Tibial nerve (tissue), 4 donors: ENCODE measurements around the gene OVOL1. TPM values are rescaled to one million over a fixed set of nuclear protein-coding genes. Genes with fewer than 3 reads are reported as not detected.

Experiments
- DNase-seq, 2 donors: peaks; one replicate each; pipeline ENCODE4 v3.0.0-alpha.2; 2019; ENCODE audit warnings: low spot score in 2 of 2
- H3K27ac ChIP-seq, 4 donors: fragments of 200-600 bp; sonication (generic) in 3 of 4; one replicate each; pipeline ENCODE4 v1.5.1; 2017 to 2019; ENCODE audit warnings: mild to moderate bottlenecking in 1 of 4
- H3K27me3 ChIP-seq, 2 donors: fragments of 200-600 bp; sonication (generic) in 1 of 2; one replicate each; pipeline versions ENCODE4 v1.5.1 to v1.6.0; 2017 to 2019
- H3K36me3 ChIP-seq, 3 donors: fragments of 200-600 bp; sonication (generic); one replicate each; pipeline ENCODE4 v1.5.1; 2018 to 2019
- H3K4me1 ChIP-seq, 4 donors: fragments of 200-600 bp; sonication (generic) in 3 of 4; one replicate each; pipeline ENCODE4 v1.5.1; 2017 to 2019
- H3K4me3 ChIP-seq, 4 donors: fragments of 200-600 bp; sonication (generic) in 3 of 4; one replicate each; pipeline ENCODE4 v1.5.1; 2017 to 2019; ENCODE audit warnings: mild to moderate bottlenecking in 1 of 4, moderate library complexity in 1 of 4
- H3K9me3 ChIP-seq, 4 donors: fragments of 200-600 bp; sonication (generic) in 3 of 4; one replicate each; pipeline ENCODE4 v1.5.1; 2017 to 2019
- CTCF ChIP-seq, 5 experiments: fragments of 200-600 bp in 3 of 5; fragments of 450-650 bp in 2 of 5; sonication (generic) in 3 of 5; IDR thresholded peaks; one replicate each; pipeline ENCODE4 v1.5.1; 2016 to 2019; ENCODE audit warnings: antibody characterized with exemption in 5 of 5, mild to moderate bottlenecking in 3 of 5, moderate library complexity in 2 of 5
- EP300 ChIP-seq, 2 donors: sonication (generic); formaldehyde crosslinking; IDR thresholded peaks; one replicate each; pipeline ENCODE4 v1.6.1; 2017; ENCODE audit warnings: antibody characterized with exemption in 2 of 2, mild to moderate bottlenecking in 1 of 2
- POLR2A ChIP-seq, 2 donors: fragments of 450-650 bp; IDR thresholded peaks; one replicate each; pipeline ENCODE4 v1.6.1; 2017; ENCODE audit warnings: antibody characterized with exemption in 2 of 2, mild to moderate bottlenecking in 2 of 2, moderate library complexity in 2 of 2
- WGBS, 2 donors: methylation state at CpG; one replicate each; pipeline ENCODE4 v1.1.5; 2018; 5-methylcytosine and 5-hydroxymethylcytosine counted together
- total RNA-seq, 4 donors: library from RNA; depleted of rRNA; stranded (reverse); fragments of >200 nt; gene quantifications; one replicate each; pipeline ENCODE4 v1.1.0, GENCODE V29; 2016

The OVOL1 gene
- total RNA-seq, 4 donors from 2014 or later, result not detected

- Histone ChIP-seq H3K27ac (no peak overlapping the region), H3K27me3 (peaks cover 3 to 41% of the 10 kb centered on the region in 2 donors), H3K4me3 (no peak overlapping the region), H3K36me3 (no peaks in the 10 kb centered on the region), H3K9me3 (no peaks in the 10 kb centered on the region), H3K4me1 (peaks cover 0 to 17% (median 9%) of the 10 kb centered on the region in 4 donors)
- TF ChIP-seq EP300 (IDR thresholded peaks at IDR 0.05), result no peak
- no peak for TF ChIP-seq POLR2A (IDR thresholded peaks at IDR 0.05)
- no peak for TF ChIP-seq CTCF (IDR thresholded peaks at IDR 0.05)
- 76 to 83% methylated on average over 9 to 13 of the region's 13 CpGs for whole genome bisulfite sequencing, 2 donors
- DNase-seq, result no peak
Measured at GRCh38 chr11:65791719-65792213, 4.9 kb downstream of the OVOL1 start.

GRCh38 chr11:65792456-65792855, 5.6 kb downstream of the OVOL1 start:
- 74 to 77% methylated on average over 13 to 16 of the region's 16 CpGs for WGBS, 2 donors
- peaks cover 0 to 10% (median 5%) of the 10 kb centered on the region in 4 donors for H3K4me1 ChIP-seq
- peaks cover 0 to 38% of the 10 kb centered on the region in 2 donors for H3K27me3 ChIP-seq
- H3K27ac ChIP-seq, result no peak overlapping the region
- H3K9me3 ChIP-seq, result no peaks in the 10 kb centered on the region
- DNase-seq, result no peak
- H3K36me3 ChIP-seq, result no peaks in the 10 kb centered on the region
- no peak overlapping the region for H3K4me3 ChIP-seq
- no peak for TF ChIP-seq POLR2A (IDR thresholded peaks at IDR 0.05)
- no peak for TF ChIP-seq CTCF (IDR thresholded peaks at IDR 0.05)
- no peak for TF ChIP-seq EP300 (IDR thresholded peaks at IDR 0.05)

GRCh38 chr11:65793144-65793581, 6.3 kb downstream of the OVOL1 start:
- TF ChIP-seq POLR2A (IDR thresholded peaks at IDR 0.05) (no peak), EP300 (IDR thresholded peaks at IDR 0.05) (no peak), CTCF (IDR thresholded peaks at IDR 0.05) (no peak)
- no peak overlapping the region for H3K27ac ChIP-seq
- peaks cover 0 to 3% (median 2%) of the 10 kb centered on the region in 4 donors for H3K4me1 ChIP-seq
- no peak overlapping the region for H3K4me3 ChIP-seq
- H3K36me3 ChIP-seq, result no peaks in the 10 kb centered on the region
- no peak for DNase-seq
- H3K27me3 ChIP-seq, result peaks cover 0 to 38% of the 10 kb centered on the region in 2 donors
- WGBS, 2 donors, result 65 to 68% methylated on average over 9 to 16 of the region's 16 CpGs
- H3K9me3 ChIP-seq, result no peaks in the 10 kb centered on the region

GRCh38 chr11:65793625-65794400, 7.0 kb downstream of the OVOL1 start:
- WGBS, 2 donors, result 90 to 93% methylated on average over 23 to 24 of the region's 29 CpGs
- Histone ChIP-seq H3K36me3 (no peaks in the 10 kb centered on the region), H3K27ac (no peak overlapping the region), H3K4me1 (no peaks in the 10 kb centered on the region), H3K27me3 (peaks cover 0 to 38% of the 10 kb centered on the region in 2 donors), H3K9me3 (no peaks in the 10 kb centered on the region), H3K4me3 (no peak overlapping the region)
- no peak for DNase-seq
- TF ChIP-seq POLR2A (IDR thresholded peaks at IDR 0.05) (no peak), CTCF (IDR thresholded peaks at IDR 0.05) (no peak), EP300 (IDR thresholded peaks at IDR 0.05) (no peak)
